HepG2 (cell line): ENCODE results near the gene POLR1C. TPM values are rescaled to one million over a fixed set of nuclear protein-coding genes. Genes with fewer than 3 reads are reported as not detected.

Experiments
- AHR ChIP-seq: IDR thresholded peaks from 2 replicates; pipeline ENCODE4 v1.6.1; 2018; ENCODE audit warnings: missing genetic modification reagents, missing compliant biosample characterization
- DPF2 ChIP-seq: sonication (generic); formaldehyde crosslinking; IDR thresholded peaks from 2 replicates; pipeline ENCODE4 v1.4.0; 2020; ENCODE audit warnings: mild to moderate bottlenecking, low read depth, missing genetic modification reagents, borderline replicate concordance
- GABPB1 ChIP-seq: IDR thresholded peaks from 2 replicates; pipeline ENCODE4 v1.6.1; 2016; ENCODE audit warnings: mild to moderate bottlenecking, missing genetic modification reagents, moderate library complexity, missing compliant biosample characterization
- HOXA3 ChIP-seq: sonication (generic); formaldehyde crosslinking; IDR thresholded peaks from 2 replicates; pipeline ENCODE4 v1.5.0; 2020; ENCODE audit warnings: missing genetic modification reagents
- MED1 ChIP-seq: sonication (generic); formaldehyde crosslinking; IDR thresholded peaks from 2 replicates; pipeline ENCODE4 v1.4.0; 2020; ENCODE audit warnings: missing genetic modification reagents
- MTA1 ChIP-seq: sonication (generic); formaldehyde crosslinking; IDR thresholded peaks from 2 replicates; pipeline ENCODE4 v1.4.0; 2020; ENCODE audit warnings: missing genetic modification reagents, mild to moderate bottlenecking, borderline replicate concordance
- SALL1 ChIP-seq: sonication (generic); formaldehyde crosslinking; IDR thresholded peaks from 2 replicates; pipeline ENCODE4 v1.8.0; 2022; ENCODE audit warnings: mild to moderate bottlenecking, missing genetic modification reagents
- STAG1 ChIP-seq: sonication (generic); formaldehyde crosslinking; IDR thresholded peaks from 2 replicates; pipeline ENCODE4 v1.4.0; 2020; ENCODE audit warnings: missing genetic modification reagents
- TSC22D2 ChIP-seq: sonication (generic); formaldehyde crosslinking; IDR thresholded peaks from 2 replicates; pipeline ENCODE4 v1.5.1; 2020; ENCODE audit warnings: missing genetic modification reagents, mild to moderate bottlenecking, borderline replicate concordance
- ZNF331 ChIP-seq: sonication (generic); formaldehyde crosslinking; IDR thresholded peaks from 2 replicates; pipeline ENCODE4 v1.4.0; 2020; ENCODE audit warnings: missing genetic modification reagents
- polyA plus RNA-seq, 8 experiments: library from polyadenylated mRNA; depleted of rRNA in 3 of 8; stranded (reverse) in 7 of 8; unstranded in 1 of 8; fragments of >200 nt; fragmentation: Illumina TruSeq in 4 of 8; extraction: Trizol in 4 of 8; gene quantifications; 2 replicates each; pipeline versions ENCODE4 v1.2.1 to v1.2.3, GENCODE V29; 2011 to 2016; ENCODE audit warnings: low read depth in 4 of 8, missing spikeins in 1 of 8, mixed read lengths in 1 of 8; ENCODE audit not compliant: insufficient read depth in 1 of 8
- total RNA-seq, 5 experiments: library from RNA; depleted of rRNA; stranded (reverse); fragments of >200 nt; fragmentation: Illumina TruSeq; extraction: Trizol; gene quantifications; 2 replicates each; pipeline ENCODE4 v1.2.3, GENCODE V29; 2016; ENCODE audit warnings: low read depth in 1 of 5
- TF ChIP-seq, protein P1 (sequence below): sonication (generic); formaldehyde crosslinking; IDR thresholded peaks from 2 replicates; pipeline ENCODE4 v1.4.0; 2020; ENCODE audit warnings: missing genetic modification reagents, mild to moderate bottlenecking, borderline replicate concordance
- TF ChIP-seq, protein P2 (sequence below): IDR thresholded peaks from 2 replicates; pipeline ENCODE4 v1.6.1; 2016
- TF ChIP-seq, protein P3 (sequence below): sonication (generic); formaldehyde crosslinking; IDR thresholded peaks from 2 replicates; pipeline ENCODE4 v1.4.0; 2020; ENCODE audit warnings: missing genetic modification reagents, borderline replicate concordance
- TF ChIP-seq, protein P4 (sequence below): IDR thresholded peaks from 2 replicates; pipeline ENCODE4 v1.6.1; 2012; ENCODE audit warnings: inconsistent platforms
- TF ChIP-seq, protein P5 (sequence below): sonication (generic); formaldehyde crosslinking; IDR thresholded peaks from 2 replicates; pipeline ENCODE4 v1.5.0; 2020; ENCODE audit warnings: missing genetic modification reagents
- TF ChIP-seq, protein P6 (sequence below): sonication (generic); formaldehyde crosslinking; IDR thresholded peaks from 2 replicates; pipeline ENCODE4 v1.4.0; 2020; ENCODE audit warnings: mild to moderate bottlenecking, missing genetic modification reagents, borderline replicate concordance

POLR1C gene
- total and polyA plus RNA-seq, 2 of the 13 experiments (the other 11 are each of a cell fraction or from before 2014, with no cell fraction given), result 62.6 to 72.2 TPM

DNA sequence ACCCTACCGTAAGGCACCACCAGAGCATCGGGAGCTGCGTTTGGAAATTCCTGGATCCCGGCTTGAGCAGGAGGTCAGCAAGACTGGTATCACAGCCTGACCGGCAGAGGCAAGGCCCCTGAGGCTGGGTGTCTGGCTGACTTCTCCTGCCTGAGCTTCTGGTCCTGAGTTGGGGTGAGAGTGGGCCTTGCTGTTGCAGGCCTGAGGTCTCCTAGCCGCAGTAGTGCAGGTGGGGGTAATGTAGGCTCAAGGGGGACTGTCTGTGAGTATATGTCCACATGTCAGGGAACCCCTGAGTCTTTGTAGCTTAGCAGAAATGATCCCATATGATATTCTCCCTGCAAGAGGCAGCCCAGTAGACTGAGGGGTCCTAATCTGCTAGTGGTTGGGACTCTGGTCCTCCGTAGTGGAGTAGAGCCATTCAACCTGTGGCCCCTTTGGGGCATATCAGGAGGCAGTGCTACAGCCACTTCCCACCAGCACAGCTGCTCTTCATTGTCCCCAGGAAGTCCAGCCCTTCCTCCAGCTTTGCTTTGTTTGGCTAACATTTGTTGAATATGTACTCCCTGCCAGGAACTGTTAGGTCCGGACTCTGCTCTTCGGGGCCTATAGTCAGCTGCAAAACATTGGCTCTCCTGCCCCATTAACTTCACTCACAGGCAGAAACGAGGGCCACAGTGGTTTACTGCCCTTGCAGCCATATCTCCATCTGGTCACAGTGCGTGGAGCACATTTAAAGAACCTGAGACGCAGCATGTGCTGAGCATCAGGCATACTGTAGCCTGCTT is 17.7 kb upstream of the POLR1C start (continued):
- TF ChIP-seq, protein P1, sequence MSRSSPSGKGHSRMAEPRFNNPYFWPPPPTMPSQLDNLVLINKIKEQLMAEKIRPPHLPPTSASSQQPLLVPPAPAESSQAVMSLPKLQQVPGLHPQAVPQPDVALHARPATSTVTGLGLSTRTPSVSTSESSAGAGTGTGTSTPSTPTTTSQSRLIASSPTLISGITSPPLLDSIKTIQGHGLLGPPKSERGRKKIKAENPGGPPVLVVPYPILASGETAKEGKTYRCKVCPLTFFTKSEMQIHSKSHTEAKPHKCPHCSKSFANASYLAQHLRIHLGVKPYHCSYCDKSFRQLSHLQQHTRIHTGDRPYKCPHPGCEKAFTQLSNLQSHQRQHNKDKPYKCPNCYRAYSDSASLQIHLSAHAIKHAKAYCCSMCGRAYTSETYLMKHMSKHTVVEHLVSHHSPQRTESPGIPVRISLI, result no peak
- TF ChIP-seq, protein P2, sequence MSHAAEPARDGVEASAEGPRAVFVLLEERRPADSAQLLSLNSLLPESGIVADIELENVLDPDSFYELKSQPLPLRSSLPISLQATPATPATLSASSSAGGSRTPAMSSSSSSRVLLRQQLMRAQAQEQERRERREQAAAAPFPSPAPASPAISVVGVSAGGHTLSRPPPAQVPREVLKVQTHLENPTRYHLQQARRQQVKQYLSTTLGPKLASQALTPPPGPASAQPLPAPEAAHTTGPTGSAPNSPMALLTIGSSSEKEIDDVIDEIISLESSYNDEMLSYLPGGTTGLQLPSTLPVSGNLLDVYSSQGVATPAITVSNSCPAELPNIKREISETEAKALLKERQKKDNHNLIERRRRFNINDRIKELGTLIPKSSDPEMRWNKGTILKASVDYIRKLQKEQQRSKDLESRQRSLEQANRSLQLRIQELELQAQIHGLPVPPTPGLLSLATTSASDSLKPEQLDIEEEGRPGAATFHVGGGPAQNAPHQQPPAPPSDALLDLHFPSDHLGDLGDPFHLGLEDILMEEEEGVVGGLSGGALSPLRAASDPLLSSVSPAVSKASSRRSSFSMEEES, result no peak
- TF ChIP-seq STAG1, result 0 out of 2 replicates have a peak, but pooled peaks have one; percentile 2
- TF ChIP-seq TSC22D2 (CRISPR knock-in tag), result no peak
- 0 out of 2 replicates have a peak, but pooled peaks have one; percentile 23 for TF ChIP-seq ZNF331 (CRISPR knock-in tag)
- TF ChIP-seq MED1 (CRISPR knock-in tag), result 0 out of 2 replicates have a peak, but pooled peaks have one; percentile 49
- TF ChIP-seq, protein P3, sequence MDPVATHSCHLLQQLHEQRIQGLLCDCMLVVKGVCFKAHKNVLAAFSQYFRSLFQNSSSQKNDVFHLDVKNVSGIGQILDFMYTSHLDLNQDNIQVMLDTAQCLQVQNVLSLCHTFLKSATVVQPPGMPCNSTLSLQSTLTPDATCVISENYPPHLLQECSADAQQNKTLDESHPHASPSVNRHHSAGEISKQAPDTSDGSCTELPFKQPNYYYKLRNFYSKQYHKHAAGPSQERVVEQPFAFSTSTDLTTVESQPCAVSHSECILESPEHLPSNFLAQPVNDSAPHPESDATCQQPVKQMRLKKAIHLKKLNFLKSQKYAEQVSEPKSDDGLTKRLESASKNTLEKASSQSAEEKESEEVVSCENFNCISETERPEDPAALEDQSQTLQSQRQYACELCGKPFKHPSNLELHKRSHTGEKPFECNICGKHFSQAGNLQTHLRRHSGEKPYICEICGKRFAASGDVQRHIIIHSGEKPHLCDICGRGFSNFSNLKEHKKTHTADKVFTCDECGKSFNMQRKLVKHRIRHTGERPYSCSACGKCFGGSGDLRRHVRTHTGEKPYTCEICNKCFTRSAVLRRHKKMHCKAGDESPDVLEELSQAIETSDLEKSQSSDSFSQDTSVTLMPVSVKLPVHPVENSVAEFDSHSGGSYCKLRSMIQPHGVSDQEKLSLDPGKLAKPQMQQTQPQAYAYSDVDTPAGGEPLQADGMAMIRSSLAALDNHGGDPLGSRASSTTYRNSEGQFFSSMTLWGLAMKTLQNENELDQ (CRISPR knock-in tag), result no peak
- 0 out of 2 replicates have a peak, but pooled peaks have one; percentile 12 for TF ChIP-seq DPF2 (CRISPR knock-in tag)
- no peak for TF ChIP-seq AHR
- TF ChIP-seq, protein P4, sequence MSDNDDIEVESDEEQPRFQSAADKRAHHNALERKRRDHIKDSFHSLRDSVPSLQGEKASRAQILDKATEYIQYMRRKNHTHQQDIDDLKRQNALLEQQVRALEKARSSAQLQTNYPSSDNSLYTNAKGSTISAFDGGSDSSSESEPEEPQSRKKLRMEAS, result peak; percentile 14; the same call in 1 of the 2 replicates
- 0 out of 2 replicates have a peak, but pooled peaks have one; percentile 38 for TF ChIP-seq MTA1 (CRISPR knock-in tag)
- TF ChIP-seq GABPB1 (CRISPR knock-in tag), result 0 out of 2 replicates have a peak, but pooled peaks have one; percentile 13
- peak; percentile 71 for TF ChIP-seq SALL1 (CRISPR knock-in tag)
- TF ChIP-seq, protein P5, sequence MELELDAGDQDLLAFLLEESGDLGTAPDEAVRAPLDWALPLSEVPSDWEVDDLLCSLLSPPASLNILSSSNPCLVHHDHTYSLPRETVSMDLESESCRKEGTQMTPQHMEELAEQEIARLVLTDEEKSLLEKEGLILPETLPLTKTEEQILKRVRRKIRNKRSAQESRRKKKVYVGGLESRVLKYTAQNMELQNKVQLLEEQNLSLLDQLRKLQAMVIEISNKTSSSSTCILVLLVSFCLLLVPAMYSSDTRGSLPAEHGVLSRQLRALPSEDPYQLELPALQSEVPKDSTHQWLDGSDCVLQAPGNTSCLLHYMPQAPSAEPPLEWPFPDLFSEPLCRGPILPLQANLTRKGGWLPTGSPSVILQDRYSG (CRISPR knock-in tag), result no peak
- TF ChIP-seq, protein P6, sequence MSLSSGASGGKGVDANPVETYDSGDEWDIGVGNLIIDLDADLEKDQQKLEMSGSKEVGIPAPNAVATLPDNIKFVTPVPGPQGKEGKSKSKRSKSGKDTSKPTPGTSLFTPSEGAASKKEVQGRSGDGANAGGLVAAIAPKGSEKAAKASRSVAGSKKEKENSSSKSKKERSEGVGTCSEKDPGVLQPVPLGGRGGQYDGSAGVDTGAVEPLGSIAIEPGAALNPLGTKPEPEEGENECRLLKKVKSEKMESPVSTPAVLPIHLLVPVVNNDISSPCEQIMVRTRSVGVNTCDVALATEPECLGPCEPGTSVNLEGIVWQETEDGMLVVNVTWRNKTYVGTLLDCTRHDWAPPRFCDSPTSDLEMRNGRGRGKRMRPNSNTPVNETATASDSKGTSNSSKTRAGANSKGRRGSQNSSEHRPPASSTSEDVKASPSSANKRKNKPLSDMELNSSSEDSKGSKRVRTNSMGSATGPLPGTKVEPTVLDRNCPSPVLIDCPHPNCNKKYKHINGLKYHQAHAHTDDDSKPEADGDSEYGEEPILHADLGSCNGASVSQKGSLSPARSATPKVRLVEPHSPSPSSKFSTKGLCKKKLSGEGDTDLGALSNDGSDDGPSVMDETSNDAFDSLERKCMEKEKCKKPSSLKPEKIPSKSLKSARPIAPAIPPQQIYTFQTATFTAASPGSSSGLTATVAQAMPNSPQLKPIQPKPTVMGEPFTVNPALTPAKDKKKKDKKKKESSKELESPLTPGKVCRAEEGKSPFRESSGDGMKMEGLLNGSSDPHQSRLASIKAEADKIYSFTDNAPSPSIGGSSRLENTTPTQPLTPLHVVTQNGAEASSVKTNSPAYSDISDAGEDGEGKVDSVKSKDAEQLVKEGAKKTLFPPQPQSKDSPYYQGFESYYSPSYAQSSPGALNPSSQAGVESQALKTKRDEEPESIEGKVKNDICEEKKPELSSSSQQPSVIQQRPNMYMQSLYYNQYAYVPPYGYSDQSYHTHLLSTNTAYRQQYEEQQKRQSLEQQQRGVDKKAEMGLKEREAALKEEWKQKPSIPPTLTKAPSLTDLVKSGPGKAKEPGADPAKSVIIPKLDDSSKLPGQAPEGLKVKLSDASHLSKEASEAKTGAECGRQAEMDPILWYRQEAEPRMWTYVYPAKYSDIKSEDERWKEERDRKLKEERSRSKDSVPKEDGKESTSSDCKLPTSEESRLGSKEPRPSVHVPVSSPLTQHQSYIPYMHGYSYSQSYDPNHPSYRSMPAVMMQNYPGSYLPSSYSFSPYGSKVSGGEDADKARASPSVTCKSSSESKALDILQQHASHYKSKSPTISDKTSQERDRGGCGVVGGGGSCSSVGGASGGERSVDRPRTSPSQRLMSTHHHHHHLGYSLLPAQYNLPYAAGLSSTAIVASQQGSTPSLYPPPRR (CRISPR knock-in tag), result peak; percentile 60; the same call in 1 of the 2 replicates
- 0 out of 2 replicates have a peak, but pooled peaks have one; percentile 14 for TF ChIP-seq HOXA3 (CRISPR knock-in tag)
